Hepatocyte (in vitro differentiated cells): ENCODE results near the gene ZNF766. TPM values are rescaled to one million over a fixed set of nuclear protein-coding genes. Genes with fewer than 3 reads are reported as not detected.

Source experiments
- DNase-seq: peaks from one replicate; pipeline ENCODE4 v3.0.0-alpha.2; 2016; ENCODE audit warnings: low spot score
- H2AFZ ChIP-seq: fragments of 200-600 bp; sonication (generic); 2 replicates; pipeline ENCODE4 v1.6.0; 2016; ENCODE audit warnings: antibody characterized with exemption, mild to moderate bottlenecking
- H3K27ac ChIP-seq: fragments of 200-600 bp; sonication (generic); 2 replicates; pipeline ENCODE4 v1.5.1; 2016; ENCODE audit warnings: mild to moderate bottlenecking
- H3K27me3 ChIP-seq: fragments of 200-600 bp; sonication (generic); 2 replicates; pipeline ENCODE4 v1.6.1; 2016
- H3K36me3 ChIP-seq: fragments of 200-600 bp; sonication (generic); replicated peaks from 2 replicates; pipeline ENCODE4 v1.5.1; 2016; ENCODE audit warnings: low read depth; ENCODE audit not compliant: insufficient read depth
- H3K4me1 ChIP-seq: fragments of 200-600 bp; sonication (generic); 2 replicates; pipeline ENCODE4 v1.5.1; 2016; ENCODE audit warnings: mild to moderate bottlenecking, moderate library complexity; ENCODE audit not compliant: insufficient read depth
- H3K4me2 ChIP-seq: fragments of 200-600 bp; sonication (generic); 2 replicates; pipeline ENCODE4 v1.6.0; 2016
- H3K4me3 ChIP-seq: fragments of 200-600 bp; sonication (generic); 2 replicates; pipeline ENCODE4 v1.5.1; 2016; ENCODE audit warnings: mild to moderate bottlenecking
- H3K79me2 ChIP-seq: fragments of 200-600 bp; sonication (generic); 2 replicates; pipeline ENCODE4 v1.6.0; 2017; ENCODE audit warnings: mild to moderate bottlenecking
- H3K9me2 ChIP-seq: fragments of 200-600 bp; sonication (generic); replicated peaks from 2 replicates; pipeline ENCODE4 v1.6.0; 2017; ENCODE audit warnings: mild to moderate bottlenecking; ENCODE audit not compliant: insufficient read depth
- H3K9me3 ChIP-seq: fragments of 200-600 bp; sonication (generic); 2 replicates; pipeline ENCODE4 v1.5.1; 2016; ENCODE audit warnings: low read depth, mild to moderate bottlenecking
- H4K20me1 ChIP-seq: fragments of 200-600 bp; sonication (generic); 2 replicates; pipeline ENCODE4 v1.6.0; 2016; ENCODE audit warnings: mild to moderate bottlenecking; ENCODE audit not compliant: insufficient read depth, poor library complexity, severe bottlenecking
- CTCF ChIP-seq: fragments of 200-600 bp; sonication (generic); IDR thresholded peaks from 2 replicates; pipeline ENCODE4 v1.5.1; 2016; ENCODE audit warnings: antibody characterized with exemption, mild to moderate bottlenecking; ENCODE audit not compliant: poor library complexity
- EZH2 ChIP-seq: fragments of 200-600 bp; sonication (generic); IDR thresholded peaks from 2 replicates; pipeline ENCODE4 v1.6.1; 2016; ENCODE audit warnings: antibody characterized with exemption, mild to moderate bottlenecking, borderline replicate concordance
- EZH2phosphoT487 ChIP-seq: fragments of 200-600 bp; sonication (generic); IDR thresholded peaks from one replicate; pipeline ENCODE4 v1.6.1; 2018; ENCODE audit warnings: antibody characterized with exemption, mild to moderate bottlenecking, low read depth, moderate library complexity; ENCODE audit not compliant: unreplicated experiment, severe bottlenecking
- WGBS: methylation state at CpG from one replicate; pipeline ENCODE4 v1.1.6; 2016; ENCODE audit warnings: low lambda C conversion rate; ENCODE audit errors: missing lambda C conversion rate; 5-methylcytosine and 5-hydroxymethylcytosine counted together
- polyA plus RNA-seq: library from polyadenylated mRNA; unstranded; fragments of >200 nt; fragmentation: Nextera tagmentation; extraction: Ambion mirVana; gene quantifications from 2 replicates; pipeline ENCODE4 v1.2.1, GENCODE V29; 2016
- total RNA-seq: library from RNA; depleted of rRNA; stranded (reverse); fragments of >200 nt; gene quantifications from 2 replicates; pipeline ENCODE4 v1.2.3, GENCODE V29; 2014

The ZNF766 gene
- total and polyA plus RNA-seq, 2 experiments from 2014 or later, result 11.4 to 11.6 TPM

GRCh38 chr19:52230685-52231084 lies 38.7 kb upstream of the ZNF766 start:
- no peaks in the 10 kb centered on the region for H4K20me1 ChIP-seq
- no peak overlapping the region for H2AFZ ChIP-seq
- H3K9me2 ChIP-seq, result no peaks in the 10 kb centered on the region
- no peak for DNase-seq
- H3K79me2 ChIP-seq, result no peaks in the 10 kb centered on the region
- no peak overlapping the region for H3K27ac ChIP-seq
- H3K4me1 ChIP-seq, result no peaks in the 10 kb centered on the region
- no peaks in the 10 kb centered on the region for H3K36me3 ChIP-seq
- H3K27me3 ChIP-seq, result no peaks in the 10 kb centered on the region
- H3K9me3 ChIP-seq, result no peaks in the 10 kb centered on the region
- 83% methylated on average over 1 of the region's 1 CpG for WGBS
- no peak overlapping the region for H3K4me3 ChIP-seq
- TF ChIP-seq CTCF (no peak), EZH2phosphoT487 (no peak), EZH2 (no peak)
- no peak overlapping the region for H3K4me2 ChIP-seq

- no peaks in the 10 kb centered on the region for H3K79me2 ChIP-seq
- TF ChIP-seq EZH2, result no peak
- no peak for TF ChIP-seq CTCF
- no peak for TF ChIP-seq EZH2phosphoT487
- H3K4me3 ChIP-seq, result no peak overlapping the region
- no peaks in the 10 kb centered on the region for H3K9me3 ChIP-seq
- no peaks in the 10 kb centered on the region for H3K27me3 ChIP-seq
- no peak overlapping the region for H3K27ac ChIP-seq
- DNase-seq, result no peak
- H4K20me1 ChIP-seq, result no peaks in the 10 kb centered on the region
- no peak overlapping the region for H2AFZ ChIP-seq
- no peaks in the 10 kb centered on the region for H3K36me3 ChIP-seq
- WGBS, result 70% methylated on average over 3 of the region's 3 CpGs
- H3K4me2 ChIP-seq, result no peak overlapping the region
- no peaks in the 10 kb centered on the region for H3K9me2 ChIP-seq
- no peaks in the 10 kb centered on the region for H3K4me1 ChIP-seq
Measured at GRCh38 chr19:52231154-52231910, 38.1 kb upstream of the ZNF766 start.

GRCh38 chr19:52234406-52234805 lies 35.0 kb upstream of the ZNF766 start:
- no peak for DNase-seq
- no peaks in the 10 kb centered on the region for H3K9me3 ChIP-seq
- WGBS, result 88% methylated on average over 2 of the region's 2 CpGs
- TF ChIP-seq CTCF, result no peak
- H3K27me3 ChIP-seq, result no peaks in the 10 kb centered on the region
- H3K27ac ChIP-seq, result no peak overlapping the region
- H3K79me2 ChIP-seq, result no peaks in the 10 kb centered on the region
- no peaks in the 10 kb centered on the region for H3K4me1 ChIP-seq
- no peak overlapping the region for H2AFZ ChIP-seq
- no peak overlapping the region for H3K4me2 ChIP-seq
- no peaks in the 10 kb centered on the region for H4K20me1 ChIP-seq
- no peaks in the 10 kb centered on the region for H3K36me3 ChIP-seq
- no peaks in the 10 kb centered on the region for H3K9me2 ChIP-seq
- H3K4me3 ChIP-seq, result no peak overlapping the region

- no peak for DNase-seq
- no peak overlapping the region for H3K27ac ChIP-seq
- H3K4me3 ChIP-seq, result no peak overlapping the region
- no peaks in the 10 kb centered on the region for H3K36me3 ChIP-seq
- WGBS, result 66% methylated on average over 2 of the region's 2 CpGs
- H3K4me1 ChIP-seq, result no peaks in the 10 kb centered on the region
- TF ChIP-seq EZH2phosphoT487, result no peak
- TF ChIP-seq CTCF, result no peak
- TF ChIP-seq EZH2, result no peak
- no peaks in the 10 kb centered on the region for H3K27me3 ChIP-seq
- H4K20me1 ChIP-seq, result no peaks in the 10 kb centered on the region
- no peak overlapping the region for H3K4me2 ChIP-seq
- H2AFZ ChIP-seq, result no peak overlapping the region
- no peaks in the 10 kb centered on the region for H3K79me2 ChIP-seq
- H3K9me3 ChIP-seq, result no peaks in the 10 kb centered on the region
- H3K9me2 ChIP-seq, result no peaks in the 10 kb centered on the region
Measured at GRCh38 chr19:52237197-52237596, 32.2 kb upstream of the ZNF766 start.
